AG09319 (cell line): ENCODE results near the gene TGFBR3L.

Source experiments
- DNase-seq: peaks from one replicate; pipeline ENCODE4 v3.0.0-alpha.2; 2010; ENCODE audit warnings: low read depth; ENCODE audit errors: extremely low read depth
- TF ChIP-seq, protein P1 (sequence below): IDR thresholded peaks from 2 replicates; pipeline ENCODE4 v1.5.1; 2011; ENCODE audit warnings: low read depth, mild to moderate bottlenecking, inconsistent platforms, low read length, moderate library complexity

The TGFBR3L gene

DNA sequence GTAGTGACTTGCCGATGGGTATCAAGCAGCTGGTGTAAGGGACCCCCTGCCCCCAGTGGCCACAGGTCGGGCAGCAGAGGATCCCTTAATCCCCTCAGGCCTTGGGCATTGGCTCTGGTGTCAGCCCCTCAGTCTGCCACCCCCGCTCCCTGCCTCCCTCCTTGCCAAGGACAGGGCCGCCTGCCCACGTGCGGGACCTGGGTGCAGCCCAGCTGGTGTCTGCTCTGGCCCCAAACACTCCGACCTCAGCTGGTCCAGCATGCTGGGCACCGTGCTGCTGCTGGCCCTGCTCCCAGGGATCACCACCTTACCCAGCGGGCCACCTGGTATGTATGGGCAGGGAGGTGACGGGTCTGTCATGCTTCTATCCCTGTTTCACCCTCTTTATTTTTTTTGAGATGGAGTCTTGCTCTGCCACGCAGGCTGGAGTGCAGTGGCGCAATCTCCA is at the start of gene TGFBR3L:
TGFBR3L (plus strand) TSS at position 233 of the 448 bp plus-strand sequence.
- TF ChIP-seq, protein P1, sequence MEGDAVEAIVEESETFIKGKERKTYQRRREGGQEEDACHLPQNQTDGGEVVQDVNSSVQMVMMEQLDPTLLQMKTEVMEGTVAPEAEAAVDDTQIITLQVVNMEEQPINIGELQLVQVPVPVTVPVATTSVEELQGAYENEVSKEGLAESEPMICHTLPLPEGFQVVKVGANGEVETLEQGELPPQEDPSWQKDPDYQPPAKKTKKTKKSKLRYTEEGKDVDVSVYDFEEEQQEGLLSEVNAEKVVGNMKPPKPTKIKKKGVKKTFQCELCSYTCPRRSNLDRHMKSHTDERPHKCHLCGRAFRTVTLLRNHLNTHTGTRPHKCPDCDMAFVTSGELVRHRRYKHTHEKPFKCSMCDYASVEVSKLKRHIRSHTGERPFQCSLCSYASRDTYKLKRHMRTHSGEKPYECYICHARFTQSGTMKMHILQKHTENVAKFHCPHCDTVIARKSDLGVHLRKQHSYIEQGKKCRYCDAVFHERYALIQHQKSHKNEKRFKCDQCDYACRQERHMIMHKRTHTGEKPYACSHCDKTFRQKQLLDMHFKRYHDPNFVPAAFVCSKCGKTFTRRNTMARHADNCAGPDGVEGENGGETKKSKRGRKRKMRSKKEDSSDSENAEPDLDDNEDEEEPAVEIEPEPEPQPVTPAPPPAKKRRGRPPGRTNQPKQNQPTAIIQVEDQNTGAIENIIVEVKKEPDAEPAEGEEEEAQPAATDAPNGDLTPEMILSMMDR, result no peak
- no peak for DNase-seq

GRCh38 chr19:7865262-7865911 is 49.2 kb upstream of the TGFBR3L start:
- DNase-seq, result no peak
- TF ChIP-seq, protein P1, result no peak

DNA sequence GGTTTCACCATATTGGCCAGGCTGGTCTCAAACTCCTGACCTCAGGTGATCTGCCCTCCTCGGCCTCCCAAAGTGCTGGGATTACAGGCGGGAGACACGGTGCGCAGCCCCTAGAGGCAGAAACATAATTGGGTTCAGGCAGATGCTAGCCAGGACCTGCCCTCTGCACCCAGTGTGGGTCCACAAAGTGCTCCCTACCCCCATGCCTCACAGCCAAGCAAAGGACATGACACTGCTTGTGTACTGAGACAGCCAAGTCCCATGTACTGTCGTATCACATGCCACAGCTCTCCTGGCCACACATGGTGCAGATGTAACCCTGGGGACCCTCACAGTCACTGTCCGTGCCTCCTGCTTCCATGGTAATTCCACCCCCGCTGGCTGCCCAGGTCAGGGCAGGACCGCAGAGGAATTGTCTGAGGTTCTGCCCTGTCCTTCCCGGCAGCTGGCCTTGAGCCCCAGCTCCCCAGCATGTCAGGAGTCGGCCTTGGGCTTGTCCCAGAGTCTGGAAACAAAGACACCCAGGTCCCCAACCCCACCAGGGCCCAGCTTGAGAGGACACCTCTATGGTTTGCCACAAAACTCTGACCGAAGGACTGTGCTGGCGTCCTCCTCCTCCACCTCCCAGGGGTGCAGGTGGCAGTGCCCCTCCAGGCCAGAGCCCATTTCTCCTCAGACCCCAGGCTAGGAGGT is 48.1 kb upstream of the TGFBR3L start:
- TF ChIP-seq, protein P1, result no peak

DNA sequence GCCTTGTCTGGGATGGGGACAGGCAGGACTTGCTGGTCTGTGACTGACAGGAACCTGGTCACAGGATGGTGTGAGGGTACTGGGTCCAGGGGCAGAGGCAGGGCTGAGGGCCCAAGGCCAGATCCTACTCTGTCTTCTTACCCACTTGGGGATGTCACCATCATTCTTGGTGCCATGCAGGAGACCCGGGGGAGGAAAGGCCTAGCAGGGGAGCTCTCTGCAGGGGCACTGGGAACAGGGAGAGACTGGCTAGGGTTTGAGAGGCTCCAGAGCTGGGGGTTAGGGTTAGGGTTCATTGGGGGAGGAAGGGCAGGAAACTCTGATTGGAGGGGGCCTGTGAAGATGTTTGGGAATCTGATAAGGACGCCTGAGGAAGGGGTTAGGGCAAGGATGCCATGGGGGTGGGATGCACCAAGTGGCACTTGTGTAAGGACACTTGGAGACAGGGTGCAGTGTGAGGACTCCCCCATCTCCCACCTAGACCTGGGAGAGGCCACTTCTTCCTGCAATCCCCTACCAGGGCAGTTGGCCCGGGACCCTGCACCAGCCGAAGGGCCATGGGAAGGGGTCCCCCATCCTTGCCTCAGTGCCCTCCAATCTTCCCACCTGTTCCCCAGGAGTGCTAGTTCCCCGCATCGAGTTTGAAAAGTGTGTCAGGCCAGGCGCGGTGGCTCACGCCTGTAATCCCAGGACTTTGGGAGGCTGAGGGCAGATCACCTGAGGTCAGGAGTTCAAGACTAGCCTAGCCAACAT is 47.4 kb upstream of the TGFBR3L start:
- no peak for DNase-seq
- TF ChIP-seq, protein P1, result no peak

More for the DNA sequence above, 48.1 kb upstream of the TGFBR3L start:
- no peak for DNase-seq

GRCh38 chr19:7868326-7868670 is 46.3 kb upstream of the TGFBR3L start:
- DNase-seq, result no peak
- TF ChIP-seq, protein P1, result no peak

GRCh38 chr19:7868671-7869452 is 45.8 kb upstream of the TGFBR3L start:
- no peak for DNase-seq

More at GRCh38 chr19:7868671-7869452, 45.8 kb upstream of the TGFBR3L start:
- TF ChIP-seq, protein P1, result peak; percentile 25
